IPS DF 4.7 (cell line): ENCODE data around the gene TAF6.

Experiments used
- DNase-seq: peaks from one replicate; pipeline ENCODE4 v3.0.0-alpha.2; 2013; ENCODE audit warnings: low spot score; ENCODE audit errors: extremely low read depth

TAF6 gene

DNA sequence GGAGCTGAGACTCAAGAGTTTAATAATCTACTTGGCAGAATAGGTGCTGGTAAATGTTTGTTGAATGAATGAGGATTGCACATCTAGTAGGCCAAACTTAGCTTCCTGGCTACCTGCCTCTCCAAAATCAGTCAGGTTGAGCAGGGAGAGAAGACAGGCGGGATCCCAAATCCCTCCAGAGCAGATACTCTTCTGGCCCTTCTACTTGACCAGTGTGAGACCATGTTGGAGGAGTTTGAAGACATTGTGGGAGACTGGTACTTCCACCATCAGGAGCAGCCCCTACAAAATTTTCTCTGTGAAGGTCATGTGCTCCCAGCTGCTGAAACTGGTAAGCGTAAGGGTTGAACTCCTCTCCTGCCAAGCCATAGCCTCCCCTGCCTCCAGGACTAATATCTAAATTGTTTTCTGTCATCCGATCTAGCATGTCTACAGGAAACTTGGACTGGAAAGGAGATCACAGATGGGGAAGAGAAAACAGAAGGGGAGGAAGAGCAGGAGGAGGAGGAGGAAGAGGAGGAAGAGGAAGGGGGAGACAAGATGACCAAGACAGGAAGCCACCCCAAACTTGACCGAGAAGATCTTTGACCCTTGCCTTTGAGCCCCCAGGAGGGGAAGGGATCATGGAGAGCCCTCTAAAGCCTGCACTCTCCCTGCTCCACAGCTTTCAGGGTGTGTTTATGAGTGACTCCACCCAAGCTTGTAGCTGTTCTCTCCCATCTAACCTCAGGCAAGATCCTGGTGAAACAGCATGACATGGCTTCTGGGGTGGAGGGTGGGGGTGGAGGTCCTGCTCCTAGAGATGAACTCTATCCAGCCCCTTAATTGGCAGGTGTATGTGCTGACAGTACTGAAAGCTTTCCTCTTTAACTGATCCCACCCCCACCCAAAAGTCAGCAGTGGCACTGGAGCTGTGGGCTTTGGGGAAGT lies 5.4 kb upstream of the TAF6 start:
- DNase-seq = no peak

DNA sequence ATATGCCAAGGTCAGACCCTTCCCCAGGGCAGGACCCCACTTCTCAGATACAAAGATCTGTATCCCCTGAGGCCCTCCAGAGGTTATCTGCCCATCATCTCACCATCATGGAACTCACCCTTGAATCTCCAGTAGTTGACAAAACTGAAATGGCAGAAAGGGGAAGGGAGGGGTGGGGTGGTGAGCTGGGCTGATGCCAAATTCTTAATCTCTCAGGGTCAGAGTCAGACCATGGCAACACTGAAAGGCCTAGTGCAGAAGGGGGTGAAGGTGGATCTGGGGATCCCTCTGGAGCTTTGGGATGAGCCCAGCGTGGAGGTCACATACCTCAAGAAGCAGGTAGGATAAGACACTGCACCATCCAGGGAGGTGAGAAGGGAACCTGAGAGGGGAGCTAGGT lies 3.4 kb upstream of the TAF6 start:
- no peak for DNase-seq

DNA sequence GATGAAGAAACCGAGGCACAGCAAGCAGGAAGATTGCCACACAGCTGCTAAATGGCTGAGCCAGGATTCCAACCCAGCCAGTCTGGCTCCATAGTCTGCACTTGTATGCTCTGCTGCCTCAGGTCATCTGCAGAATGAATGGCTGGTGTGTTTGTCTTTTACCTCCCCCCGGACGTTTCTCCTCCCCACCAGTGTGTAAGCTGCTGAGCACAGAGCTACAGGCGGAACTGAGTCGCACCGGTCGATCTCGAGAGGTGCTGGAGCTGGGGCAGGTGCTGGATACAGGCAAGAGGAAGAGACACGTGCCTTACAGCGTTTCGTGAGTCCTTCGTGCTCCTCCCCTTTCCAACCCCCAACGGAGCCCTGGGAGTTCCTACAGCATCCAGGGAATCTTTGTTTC lies 2.9 kb upstream of the TAF6 start:
- DNase-seq = no peak

DNA sequence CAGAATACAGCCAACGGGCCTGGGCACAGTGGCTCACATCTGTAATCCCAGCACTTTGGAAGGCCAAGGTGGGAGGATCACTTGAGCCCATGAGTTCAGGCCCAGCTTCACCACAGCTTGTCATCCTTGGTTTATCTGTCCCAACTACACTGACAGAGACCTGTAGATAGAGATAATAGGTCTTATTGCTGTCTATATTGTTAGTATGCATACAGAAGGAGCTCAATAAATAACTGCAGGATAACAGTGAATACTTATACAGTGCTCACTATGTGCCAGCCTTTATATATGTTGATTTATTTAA lies 1.5 kb upstream of the TAF6 start:
- DNase-seq = no peak

DNA sequence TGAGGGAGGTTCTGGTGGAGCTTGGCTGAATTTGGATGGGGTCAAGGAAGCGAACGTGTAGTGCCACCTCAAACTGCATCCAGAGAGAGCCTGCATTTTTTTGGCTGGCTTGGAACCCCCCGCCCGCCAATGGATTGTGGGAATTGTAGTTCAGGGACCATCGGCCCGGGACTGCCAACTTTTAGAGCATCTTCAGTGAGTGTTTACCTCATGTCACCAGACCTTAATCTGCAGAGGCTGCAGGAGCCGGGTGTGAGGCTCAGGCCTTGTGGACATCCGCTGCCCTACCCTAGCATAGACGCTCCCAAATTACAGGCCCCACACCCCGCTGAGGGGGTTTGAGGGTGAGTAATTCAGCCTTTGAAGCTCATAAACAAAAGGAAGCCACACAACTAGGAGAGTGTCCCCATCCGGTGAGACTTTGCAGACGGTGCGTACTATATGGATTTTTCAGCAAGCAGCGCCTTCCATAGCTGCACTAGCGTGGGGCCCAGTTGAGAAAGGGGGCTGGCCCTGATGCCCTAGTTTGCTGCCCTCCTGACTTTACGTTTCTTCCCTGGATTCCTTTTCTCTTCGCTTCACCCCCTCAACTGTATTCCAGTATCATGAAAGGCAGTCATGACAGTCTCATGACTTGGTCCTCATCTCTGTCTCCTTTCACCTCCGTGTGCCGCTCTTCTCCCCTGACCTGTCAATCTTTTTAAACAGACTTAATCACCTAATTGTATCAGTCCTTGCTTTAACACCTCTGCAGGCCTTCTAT lies 993 bp upstream of the TAF6 start:
- DNase-seq = no peak

DNA sequence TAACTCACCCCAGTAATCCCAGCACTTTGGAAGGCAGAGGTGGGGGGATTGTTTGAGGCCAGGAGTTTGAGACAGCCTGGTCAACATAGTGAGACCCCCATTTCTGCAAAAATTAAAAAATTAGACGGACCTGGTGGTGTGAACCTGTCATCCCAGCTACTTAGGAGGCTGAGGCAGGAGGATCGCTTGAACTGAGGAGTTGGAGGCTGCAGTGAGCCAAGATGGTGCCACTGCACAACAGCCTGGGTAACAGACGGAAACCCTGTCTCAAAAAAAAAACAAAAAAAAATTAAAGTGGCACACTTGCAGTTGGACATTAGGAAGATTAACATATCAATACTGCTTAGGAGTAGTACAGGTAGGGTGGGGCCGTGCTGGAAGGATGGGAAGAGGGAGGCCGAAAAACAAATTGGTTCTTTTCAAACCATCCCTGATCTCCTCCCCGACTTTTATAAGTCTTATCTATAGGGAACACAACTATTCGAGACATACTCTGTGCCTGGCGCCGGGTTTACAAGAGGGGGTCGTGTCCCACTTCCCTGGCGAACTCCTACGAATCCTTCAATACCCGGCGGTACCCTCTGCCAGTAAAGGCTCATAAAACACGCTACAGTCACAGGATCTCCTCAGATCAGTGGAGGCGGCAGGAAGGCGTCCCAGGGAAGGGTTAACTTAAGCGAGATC lies 628 bp downstream of the TAF6 start:
- no peak for DNase-seq

DNA sequence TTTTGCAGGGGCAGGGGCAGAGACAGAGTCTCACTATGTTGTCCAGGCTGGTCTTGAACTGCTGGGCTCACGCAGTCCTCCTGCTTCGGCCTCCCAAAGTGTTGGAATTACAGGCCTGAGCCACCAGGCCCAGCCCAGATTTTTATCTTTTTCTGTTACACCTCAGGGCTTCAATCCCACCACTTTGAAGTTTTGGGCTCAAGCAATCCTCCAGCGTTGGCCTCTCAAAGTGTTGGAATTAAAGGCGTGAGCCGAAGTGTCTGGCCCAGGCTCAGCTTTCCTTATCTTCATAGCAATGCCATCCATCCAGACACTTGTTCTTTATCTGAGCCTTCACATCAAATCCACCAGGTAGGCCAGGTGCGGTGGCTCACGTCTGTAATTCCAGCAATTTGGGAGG lies 4.1 kb downstream of the TAF6 start:
- DNase-seq = no peak

DNA sequence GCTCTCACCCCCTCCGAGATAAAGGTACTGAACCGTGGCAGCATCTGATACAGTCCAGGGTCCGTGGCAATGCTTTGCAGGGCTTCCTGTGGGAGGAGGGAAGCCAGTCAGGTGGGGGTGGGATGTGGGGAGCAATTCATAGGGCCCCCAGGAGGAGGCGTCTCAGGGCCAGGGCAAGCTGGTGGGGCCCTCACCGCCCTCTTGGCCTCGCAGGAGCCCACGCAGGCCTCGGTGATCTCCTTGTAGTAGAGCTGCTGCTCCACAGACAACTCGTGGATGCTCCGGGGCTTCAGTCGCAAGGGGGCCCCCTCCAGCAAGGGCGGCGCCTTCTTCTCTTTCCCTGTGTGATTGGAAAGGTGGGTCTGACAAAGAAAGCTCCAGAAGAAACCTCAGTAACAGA lies 7.2 kb downstream of the TAF6 start:
- DNase-seq = no peak

DNA sequence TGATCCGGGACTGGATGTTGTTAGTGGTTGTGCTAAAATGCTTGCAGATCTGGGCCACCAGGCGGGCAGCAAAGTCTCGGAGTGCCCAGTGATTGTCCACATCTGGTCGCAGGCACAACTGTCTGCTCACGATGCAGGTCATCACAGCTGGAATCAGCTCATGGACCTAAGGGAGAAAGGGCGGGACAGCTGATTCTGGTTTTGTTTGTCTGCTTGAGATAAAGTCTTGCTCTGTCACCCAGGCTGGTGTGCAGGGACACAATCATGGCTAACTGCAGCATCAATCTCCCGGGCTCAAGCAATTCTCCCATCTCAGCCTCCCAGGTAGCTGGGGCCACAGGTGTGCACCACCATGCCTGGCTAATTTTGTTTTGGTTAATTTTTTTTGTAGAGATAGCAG lies 8.0 kb downstream of the TAF6 start:
- DNase-seq = no peak

DNA sequence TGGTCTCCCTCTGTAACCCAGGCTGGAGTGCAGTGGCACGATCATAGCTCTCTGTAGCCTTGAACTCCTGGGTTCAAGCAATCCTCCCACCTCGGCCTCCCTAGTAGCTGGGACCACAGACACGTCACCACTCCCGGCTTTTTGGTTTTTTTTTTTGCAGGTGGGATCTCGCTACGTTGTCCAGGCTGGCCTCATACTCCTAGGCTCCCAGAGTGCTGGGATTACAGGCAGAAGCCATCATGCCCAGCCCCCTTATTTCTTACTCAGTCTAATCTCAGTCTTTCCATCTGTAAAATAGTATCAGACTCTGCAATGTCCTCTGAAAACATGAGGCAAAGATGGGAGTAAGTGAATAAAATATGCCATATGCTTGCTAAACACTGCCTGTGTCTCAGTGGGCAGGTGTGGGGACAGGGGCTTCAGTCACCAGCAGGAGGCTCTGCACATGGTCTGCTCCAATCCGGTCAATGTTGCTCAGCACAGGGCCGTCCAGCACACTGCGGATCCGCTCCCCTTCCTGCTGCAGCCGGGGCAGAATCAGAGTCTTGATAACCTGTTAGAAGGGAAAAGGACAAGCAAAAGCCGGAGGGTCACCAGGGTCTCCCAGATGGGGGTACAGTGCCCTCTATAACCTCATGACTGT lies 9.5 kb downstream of the TAF6 start:
- no peak for DNase-seq

DNA sequence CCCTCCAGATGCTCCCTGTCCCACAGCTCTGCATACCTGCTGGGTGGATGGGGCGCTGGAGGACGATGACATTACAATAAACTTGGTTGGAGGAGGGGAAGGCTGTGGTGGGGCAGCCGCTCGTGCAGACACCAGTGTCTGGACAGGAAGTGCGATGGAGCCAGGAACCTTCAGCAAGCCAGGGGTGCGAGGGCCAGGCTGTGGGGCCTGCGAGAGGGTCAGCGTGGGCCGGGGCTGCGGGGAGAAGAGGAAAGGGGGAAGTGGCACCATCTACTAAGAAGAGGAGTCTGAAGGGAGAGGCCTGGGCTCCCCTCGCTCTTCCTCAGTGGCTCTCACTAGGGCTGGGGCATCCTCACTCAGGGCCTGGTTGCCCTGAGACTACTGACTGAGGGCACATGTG lies 11.3 kb downstream of the TAF6 start:
- no peak for DNase-seq

DNA sequence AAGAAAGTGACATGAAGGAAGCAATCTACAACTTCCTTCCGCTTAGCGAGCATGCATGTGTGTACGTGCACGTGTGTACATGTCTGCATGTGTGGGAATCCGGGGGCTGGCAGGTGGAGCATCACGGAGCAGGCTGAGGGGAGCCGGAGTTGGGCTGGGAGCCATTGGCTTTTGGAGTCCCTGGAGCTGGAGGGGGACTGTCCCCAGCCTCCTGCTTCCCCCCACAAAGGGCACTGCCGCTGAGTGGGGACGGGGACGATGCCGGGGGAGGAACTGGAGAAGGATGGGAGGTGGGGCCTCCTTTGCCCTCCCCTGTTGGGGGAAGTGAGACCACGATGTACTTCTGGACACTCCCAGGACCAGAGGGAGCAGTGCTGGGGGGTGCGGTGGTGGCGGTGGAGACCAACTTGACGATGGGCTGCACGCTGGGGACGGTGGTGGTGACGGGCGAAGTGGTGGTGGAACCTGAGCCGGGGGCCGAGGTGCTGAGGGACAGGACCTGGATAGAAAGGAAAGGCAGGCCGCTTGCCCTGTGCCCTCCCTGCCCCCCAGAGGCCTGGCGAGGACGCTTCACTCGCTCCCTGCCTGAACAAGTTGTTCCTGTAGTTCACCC lies 11.9 kb downstream of the TAF6 start:
- no peak for DNase-seq

DNA sequence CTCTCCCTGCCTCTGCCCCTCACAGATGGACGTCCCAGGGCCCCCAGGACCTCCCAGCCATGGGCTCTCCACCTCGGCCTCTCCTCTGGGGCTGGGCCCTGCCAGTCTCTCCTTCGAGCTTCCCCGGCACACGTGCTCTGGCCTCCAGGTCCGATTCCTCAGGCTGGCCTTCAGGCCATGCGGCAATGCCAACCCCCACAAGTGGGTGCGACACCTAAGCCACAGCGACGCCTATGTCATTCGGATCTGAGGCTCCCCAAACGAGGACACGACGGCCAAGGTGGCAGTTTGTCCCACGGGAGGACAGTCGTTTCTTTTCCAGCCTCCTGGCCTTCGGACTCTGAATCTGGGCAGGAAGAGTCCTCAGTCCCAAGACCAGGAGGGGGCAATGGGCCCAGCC lies 12.5 kb downstream of the TAF6 start:
- DNase-seq = no peak

DNA sequence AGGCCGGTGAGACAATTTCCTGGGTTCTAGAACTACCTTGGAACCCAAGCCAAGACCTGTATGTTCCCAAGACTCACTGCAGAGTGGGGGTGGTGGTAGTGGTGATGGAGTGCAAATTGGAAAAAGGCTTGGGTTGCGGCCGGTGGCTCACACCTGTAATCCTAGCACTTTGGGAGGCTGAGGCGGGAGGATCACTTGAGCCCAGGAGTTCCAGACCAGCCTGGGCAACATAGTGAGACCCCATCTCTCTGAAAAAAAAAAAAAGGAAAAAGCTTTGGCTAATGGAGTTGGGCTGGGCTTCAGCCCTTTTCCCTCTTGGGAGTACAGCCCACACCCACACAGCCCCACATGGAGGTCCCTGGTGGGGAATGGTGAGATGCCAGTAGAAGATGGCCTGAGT lies 13.6 kb downstream of the TAF6 start:
- no peak for DNase-seq

DNA sequence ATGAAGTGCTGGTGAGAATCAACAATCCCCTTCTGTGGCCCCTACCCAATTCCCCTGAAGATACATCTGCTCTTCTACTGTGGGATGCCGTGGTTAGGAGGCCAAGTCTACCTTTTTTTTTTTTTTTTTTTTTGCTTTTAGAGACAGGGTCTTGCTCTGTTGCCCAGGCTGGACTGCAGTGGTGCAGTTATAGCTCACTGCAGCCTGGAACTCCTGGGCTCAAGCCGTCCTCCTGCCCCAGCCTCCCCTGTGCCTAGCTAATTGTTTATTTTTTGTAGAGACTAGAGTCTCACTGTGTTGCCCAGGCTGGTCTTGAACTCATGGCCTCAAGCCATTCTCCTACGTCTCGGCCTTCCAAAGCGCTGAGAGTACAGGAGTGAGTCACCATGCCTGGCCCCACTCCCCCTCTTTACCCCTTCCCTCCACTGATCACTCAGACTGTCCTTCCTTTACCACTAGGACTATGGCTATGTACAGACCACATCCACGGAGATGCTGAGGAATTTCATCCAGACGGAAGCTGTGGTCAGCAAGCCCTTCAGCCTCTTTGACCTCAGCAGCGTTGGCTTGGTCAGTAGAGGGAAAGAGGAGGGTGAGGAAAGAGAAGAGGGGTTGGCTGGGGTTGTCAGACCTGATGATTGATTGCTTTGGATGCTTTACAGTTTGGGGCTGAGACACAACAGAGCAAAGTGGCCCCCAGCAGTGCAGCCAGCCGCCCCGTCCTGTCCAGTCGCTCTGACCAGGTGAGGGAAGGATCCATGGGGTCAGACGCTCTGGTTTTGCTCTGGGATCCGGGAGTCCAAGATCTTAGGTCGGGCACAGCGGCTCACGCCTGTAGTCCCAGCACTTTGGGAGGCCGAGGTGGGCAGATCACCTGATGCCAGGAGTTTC lies 16.0 kb downstream of the TAF6 start:
- DNase-seq = no peak

DNA sequence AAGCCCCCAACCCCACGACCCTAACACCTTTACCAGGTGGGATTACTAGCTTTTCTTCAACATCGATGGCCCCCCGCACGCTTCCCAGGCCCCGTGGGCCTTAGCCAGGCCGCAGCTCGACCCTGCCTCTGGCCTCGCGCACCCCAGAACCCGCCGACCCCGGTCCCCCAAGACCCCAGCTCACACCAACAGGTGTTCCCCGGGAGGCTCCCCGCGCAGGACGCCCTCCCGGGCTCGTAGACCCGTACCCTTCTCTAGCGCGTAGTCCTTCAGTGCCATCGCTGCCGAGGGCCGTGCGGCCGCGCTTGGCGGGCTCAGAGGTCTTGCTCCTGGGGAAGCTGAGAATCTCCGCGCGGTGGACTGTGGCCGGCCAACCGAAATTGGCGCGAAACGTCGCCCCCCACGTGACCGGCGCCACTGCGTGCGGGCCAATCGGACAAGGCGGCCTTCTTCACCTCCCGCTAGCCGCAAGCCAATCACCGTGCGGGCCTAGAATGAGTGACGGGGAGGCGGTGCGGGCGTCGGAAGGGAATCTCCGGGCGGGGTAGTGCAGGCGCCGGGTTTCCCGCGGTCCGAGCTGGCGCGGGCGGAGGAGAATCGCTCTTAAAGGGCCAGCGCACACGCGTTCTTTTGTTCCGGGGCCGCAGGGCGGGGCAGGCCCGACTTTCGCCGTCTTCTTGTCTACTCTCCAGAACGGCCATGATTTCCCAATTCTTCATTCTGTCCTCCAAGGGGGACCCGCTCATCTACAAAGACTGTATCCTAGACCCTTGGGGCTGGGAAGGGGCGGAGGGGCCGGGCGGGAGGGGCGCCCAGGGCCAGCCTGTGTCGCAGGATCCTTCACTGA lies 17.9 kb downstream of the TAF6 start, which contains the start of the genes AP4M1 and MCM7:
Gene AP4M1, plus strand, starts transcription at position 628 of the 847 bp plus-strand sequence. Its CDS starts 72 bp downstream, at position 700.
Gene MCM7, minus strand, starts transcription at position 382 of the 847 bp plus-strand sequence. Its CDS starts 103 bp downstream, at position 279.
- no peak for DNase-seq

DNA sequence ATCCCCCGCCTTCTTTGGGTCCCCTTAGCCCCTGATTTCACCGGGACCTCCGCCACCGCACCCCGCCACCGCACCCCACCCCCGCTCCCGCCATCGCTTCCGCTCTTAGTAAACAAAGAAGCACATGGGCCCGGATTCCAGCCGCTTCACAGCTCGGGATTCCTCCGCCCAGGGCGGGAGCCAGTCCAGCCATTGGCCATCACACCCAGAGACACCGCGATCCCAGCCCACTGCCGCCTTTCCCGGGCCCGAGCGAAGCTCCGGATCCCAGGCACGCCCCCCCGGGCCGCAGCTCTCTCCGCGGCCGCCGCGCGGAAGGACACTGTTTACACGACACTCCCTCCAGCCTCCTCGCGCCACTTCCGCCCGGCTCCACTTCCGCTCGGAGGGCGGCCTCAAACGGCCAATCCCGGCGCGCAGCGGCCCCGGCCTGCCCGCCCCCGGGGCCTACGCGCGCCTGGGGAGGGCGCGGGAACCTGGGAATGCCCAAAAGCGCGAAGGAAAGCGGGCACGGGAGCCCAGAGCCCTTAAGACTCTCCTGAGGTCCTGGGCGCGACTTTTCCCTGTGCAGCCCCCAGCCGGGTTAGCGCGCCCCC lies 18.6 kb downstream of the TAF6 start:
- DNase-seq = no peak

DNA sequence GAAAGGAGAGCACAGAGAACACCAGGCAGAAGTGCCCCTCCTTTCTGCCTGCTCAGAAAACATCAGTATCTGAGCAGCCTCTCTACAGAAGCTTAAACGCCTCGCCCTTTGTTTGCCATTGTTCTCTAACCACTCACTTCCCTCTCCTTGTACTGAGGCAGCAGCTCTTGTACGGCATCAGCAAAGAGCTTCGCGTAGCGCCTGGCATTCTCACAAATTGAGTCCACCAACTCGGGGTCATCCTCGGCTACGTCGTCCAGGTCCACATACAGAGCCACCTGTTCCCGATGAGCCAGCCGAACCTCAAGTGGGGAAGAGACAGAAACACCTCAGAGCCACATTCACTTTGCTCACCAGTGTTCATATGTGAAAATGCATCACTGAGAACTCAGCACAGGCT lies 19.7 kb downstream of the TAF6 start:
- no peak for DNase-seq

DNA sequence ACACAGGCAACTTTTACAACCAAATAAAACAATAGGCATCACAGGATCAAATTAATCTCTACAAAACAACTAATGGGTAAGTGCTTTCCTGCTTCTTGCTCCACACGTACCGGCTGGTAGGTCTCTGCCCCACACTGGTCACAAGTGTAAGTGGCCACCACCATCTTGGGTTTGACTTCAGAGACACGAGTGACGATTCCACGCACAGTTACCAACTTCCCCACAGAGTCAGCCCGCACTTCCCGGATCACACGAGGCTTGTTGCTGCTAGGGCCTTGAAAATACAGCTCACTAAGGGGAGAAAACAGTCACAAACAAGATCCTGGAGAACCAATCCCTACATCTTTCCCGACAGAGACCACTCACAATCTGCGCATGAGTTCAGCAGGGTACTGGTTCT lies 20.2 kb downstream of the TAF6 start:
- DNase-seq = no peak
